CD1c-positive myeloid dendritic cell (primary cell): ENCODE data around the gene RBBP8NL.

Experiments used
- DNase-seq: peaks from one replicate; pipeline ENCODE4 v3.0.0-alpha.2; 2016; ENCODE audit errors: extremely low spot score

RBBP8NL gene, protein sequence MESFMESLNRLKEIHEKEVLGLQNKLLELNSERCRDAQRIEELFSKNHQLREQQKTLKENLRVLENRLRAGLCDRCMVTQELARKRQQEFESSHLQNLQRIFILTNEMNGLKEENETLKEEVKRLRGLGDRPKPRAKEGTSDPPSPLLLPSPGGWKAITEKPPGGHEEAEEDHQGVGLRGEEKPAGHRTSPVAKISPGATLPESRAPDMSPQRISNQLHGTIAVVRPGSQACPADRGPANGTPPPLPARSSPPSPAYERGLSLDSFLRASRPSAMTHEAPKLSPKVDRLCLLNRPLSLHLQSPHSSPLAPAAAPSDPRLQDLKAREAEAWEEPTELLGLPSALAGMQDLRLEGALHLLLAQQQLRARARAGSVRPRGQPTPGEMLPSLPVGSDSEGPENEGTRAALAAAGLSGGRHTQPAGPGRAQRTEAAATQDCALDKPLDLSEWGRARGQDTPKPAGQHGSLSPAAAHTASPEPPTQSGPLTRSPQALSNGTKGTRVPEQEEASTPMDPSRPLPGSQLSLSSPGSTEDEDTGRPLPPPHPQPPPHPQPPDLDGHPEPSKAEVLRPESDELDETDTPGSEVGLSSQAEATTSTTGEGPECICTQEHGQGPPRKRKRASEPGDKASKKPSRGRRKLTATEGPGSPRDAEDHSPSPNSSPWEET

DNA sequence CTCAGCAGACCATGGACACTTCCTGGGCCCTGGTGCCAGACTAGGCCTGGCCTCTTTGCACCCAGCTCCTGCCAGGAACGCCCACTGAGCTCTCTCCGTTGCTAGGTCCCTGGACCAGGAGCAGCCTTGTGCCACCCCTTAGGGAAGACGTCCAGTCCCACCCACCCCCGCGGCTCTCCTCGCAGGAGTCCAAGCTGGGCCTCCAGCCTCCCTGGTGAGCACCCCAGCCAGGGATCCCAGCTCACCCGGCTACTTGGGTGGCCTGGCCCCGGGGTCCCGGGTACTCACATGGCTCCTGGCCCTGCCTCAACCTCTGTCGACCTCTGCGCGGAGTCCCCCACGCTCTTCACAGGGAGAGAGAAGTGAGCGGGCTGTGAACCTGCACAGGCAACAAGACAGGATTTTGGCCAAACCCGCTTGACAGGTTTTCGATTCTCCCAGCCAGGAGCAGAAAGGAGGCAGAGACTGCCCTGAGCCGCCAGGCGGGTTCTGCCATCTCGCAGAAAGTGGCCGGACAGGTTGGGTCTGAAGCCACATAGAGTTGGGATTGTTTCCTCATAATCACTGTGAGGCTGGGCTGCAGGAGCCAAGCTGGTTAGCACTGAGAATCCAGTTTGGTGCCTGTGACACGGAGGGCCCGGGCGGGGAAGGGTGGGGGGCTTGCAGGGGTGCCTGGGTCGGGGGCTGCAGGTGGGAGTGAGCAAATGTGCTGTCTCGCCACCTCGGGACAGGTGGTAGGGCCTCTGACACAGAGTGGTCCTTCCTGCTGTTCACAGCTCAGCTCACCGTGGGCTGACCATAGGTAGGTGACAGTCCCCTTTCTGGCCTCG lies at the start of gene RBBP8NL:
Gene RBBP8NL, minus strand, starts transcription at position 368 of the 830 bp plus-strand sequence. CDS start 7,892 bp downstream, outside the sequence.
- DNase-seq: no peak

DNA sequence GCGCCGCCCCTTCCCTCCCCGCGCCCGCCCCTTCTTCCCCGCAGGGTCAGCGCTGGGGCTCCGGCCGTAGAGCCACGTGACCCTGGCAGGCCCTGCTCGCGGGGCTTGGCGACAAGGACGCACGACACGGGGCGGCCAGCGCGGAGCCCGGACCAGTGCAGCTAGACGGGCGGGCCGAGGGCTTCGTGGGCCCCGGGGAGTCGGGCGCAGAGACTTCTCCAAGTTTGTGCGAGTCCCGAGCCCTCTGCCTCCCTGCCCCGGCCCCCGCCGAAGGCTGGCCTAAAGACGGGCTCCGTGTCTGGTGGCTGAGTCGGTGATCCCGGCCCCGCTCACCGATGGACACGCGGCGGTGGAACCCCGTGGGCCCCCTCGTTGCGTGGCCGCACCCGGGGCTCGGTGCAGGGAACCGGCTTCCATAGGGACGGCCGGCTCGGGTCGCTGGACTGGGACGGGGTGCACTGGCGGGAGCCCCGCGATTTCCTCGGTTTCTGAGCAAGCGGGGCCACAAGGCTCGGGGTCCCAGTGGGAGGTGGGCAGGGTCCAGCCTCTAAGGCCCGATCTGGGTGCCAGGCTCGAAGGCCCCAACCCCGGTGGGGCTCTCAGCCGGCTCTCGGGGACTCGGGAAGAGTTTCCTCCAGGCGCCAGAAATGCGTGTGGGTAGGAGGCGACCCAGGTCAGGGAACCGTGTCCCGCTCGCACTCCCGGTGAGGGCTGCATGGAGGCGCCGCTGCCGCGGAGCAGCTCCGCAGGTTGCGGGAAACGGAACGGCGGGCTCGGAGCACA lies 48.9 kb upstream of the RBBP8NL start:
- no peak for DNase-seq

DNA sequence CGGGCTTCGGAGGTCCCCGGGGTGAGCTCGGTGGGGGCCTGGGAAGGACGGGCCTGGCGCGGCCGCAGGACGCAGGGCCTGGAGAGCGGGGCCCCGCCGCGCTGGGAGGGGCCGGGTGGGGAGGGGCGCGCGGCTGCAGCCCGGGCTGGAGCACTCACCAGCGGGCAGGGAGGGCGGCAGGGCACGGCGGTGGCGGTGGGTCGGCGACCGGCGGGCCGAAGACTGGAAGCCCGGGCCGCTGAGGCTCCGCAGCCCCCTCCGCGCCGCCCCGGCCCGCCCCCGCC lies 48.4 kb upstream of the RBBP8NL start, which contains the start of gene GATA5:
Gene GATA5, minus strand, starts transcription at position 224 of the 284 bp plus-strand sequence. CDS start 474 bp downstream, outside the sequence.
- no peak for DNase-seq

DNA sequence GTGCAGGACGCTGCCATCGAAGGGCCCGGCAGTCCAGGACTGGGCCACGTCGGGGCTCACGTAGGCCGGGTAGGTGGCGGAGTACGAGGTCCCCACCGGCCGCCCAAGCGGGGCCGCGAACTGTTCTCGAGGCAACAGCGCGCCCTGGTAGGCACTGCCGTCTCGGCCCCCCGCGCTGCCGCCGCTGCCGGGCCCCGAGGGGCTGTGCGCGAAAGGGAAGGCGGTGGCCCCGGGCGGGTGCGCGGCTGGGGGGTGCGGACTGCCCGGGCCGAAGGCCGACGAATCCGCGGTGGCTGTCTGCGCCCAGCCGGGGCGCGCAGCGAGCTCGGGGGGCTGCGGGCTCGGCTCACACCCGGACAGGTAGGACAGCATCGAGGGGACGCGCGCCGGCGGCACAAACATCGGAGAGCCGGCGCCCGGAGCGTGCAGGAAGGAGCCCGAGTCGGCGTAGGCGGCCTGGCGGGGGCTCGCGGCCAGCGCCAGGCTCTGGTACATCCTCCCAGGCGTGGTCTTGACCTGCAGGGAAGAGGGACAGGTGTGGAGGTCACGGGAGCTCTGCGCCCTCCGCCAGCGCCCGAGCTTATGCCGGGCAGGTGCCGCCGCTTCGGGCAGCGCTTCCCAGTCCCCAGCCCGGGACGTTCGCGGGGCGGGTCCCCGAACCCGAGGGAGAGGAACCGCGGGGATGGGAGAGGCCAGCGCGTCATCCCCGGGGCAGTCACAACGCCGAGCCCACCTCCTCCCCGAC lies 47.9 kb upstream of the RBBP8NL start:
- DNase-seq: no peak

DNA sequence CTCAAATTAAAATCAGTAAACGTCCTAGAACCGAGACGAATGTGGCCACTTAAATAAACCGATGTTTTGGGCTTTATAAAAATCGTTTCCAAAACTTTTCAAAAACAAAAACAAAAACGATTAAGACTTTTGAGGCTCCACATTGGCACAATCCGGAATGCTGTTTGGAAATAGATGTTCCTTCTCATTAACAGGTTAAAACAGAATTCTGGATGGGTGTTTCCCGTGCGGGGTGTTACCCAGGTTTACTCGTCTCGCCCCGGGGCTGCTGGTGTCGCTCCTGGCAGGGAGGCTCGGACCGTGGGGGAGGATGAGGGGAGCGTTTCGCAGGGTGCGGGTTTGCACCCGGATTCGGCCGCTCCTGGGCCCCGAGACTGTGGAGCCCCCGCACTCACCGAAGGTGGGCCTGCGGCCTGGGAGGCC lies 47.3 kb upstream of the RBBP8NL start:
- DNase-seq: no peak

DNA sequence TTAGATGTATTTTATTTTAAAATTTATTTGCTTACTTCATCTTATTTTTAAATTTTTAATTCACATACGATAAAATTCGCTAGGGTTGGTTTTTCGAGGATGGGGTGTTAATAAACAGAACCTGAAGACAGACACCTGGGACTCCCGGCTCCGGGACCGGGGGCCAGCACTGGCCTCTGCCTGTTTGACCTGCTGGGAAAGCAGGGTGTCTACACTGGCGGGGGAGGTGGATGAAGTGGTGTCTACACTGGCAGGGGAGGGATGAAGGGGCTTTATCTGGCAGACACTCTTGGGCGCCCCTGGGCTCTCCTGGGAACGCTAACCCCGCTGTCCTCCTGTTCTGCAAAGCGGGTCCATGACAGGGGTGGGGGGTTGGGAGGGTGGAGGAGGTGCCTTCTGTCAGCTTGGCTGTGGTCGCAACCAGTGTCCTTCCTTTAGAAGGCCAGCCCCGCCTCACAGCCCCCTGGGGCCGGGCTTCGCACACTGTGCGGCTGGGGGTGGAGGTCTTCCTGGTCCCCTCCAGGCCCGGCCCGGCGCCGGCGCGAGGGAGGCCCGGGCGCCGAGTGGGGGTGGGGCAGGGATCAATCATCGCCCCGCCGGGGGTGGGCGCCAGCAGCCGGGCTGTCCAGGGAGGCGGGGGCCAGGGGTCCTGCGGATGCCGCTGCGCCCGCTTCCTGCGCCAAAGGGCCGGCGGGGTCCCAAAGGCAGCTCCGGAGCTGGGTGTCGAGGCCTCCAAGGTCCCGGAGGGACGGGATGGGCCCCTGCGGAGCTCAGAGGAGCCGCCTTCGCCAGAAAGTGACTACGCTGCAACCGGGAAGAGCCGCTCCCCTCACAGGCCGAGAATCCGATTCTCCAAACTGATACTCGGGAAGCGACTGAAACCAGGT lies 46.6 kb upstream of the RBBP8NL start:
- no peak for DNase-seq

DNA sequence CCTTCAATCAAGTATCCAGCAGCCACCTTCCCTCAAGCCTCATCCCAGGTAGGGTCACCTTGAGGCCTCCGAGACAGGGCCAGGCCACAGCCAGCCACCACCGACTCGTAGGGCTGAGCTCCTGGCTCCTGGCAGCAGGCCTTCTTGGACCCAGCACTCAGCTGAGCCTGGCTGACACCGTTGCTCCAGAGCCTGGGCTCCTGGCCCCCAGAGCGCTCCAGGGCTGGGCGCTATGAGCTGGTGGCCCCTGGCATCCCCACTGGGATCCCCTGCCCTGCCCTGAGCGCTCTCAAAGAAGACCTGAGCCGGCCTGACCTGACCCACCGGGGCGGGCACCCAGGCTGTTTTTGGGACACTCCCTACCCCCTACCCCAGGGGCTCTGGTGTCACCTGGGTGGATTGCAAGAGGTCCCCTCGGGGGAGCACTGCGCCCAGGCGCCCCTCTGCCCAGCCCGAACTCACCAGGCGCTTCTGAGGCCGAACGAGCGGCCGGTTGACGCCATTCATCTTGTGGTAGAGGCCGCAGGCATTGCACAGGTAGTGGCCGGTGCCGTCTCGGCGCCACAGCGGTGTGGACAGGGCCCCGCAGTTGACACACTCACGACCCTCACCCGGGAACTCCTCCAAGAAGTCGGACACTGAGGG lies 45.7 kb upstream of the RBBP8NL start:
- no peak for DNase-seq

DNA sequence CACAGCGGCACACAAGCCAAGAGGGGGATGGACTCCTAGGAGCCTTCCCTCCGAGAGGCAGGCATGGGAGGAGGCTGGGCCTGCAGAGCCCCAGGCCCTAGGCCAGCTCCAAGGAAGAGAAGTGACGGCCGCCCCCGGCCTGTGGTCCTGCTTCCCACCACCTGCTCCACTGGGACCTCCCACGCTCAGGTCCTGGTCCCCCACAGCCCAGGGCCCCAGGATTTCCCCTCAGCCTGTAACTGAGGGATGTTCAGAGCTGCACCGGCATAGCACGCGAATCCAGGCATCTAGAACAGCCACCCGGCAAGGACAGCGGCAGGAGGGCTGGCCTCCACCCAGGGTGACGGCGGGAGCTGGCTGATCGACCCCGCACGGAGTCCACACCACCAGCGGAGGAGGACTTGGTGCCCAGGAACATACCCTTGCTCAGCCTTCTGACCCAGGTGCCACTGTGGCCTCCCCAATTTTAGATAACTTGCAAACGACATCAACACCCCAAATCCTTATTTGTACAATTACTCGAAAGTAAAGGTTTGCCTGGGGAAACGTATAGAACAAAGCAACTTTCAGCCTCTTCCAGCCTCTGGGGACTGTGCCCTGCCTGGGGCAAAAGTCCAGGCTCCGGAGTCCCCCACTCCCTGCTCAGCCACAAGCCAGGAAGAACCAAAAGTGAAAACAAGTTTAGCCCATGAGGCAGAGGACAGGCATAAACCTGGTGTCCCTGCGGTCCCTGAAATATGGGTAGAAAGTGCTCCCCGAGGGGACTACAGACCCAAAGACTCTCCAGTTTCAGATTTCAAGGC lies 45.0 kb upstream of the RBBP8NL start:
- no peak for DNase-seq

DNA sequence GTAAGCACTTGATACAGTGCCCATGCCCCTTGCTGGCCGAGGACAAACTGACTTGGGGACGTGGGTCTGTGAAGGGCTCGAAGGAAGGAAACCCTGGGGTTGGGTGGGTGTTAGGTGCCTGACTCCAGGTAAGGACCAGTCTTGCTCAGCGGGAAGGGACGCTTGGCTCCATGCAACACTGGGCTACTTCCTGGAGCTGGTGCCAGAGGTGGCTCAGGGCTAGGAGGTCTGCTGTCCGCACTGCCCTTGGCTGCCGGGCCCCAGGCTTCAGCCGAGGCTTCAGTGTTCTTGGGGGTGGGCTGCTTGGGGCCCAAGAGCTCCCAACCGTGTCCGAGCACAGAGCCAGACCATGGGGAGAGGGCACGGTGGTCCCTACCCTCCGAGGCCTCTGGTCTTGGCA lies 43.1 kb upstream of the RBBP8NL start:
- no peak for DNase-seq

DNA sequence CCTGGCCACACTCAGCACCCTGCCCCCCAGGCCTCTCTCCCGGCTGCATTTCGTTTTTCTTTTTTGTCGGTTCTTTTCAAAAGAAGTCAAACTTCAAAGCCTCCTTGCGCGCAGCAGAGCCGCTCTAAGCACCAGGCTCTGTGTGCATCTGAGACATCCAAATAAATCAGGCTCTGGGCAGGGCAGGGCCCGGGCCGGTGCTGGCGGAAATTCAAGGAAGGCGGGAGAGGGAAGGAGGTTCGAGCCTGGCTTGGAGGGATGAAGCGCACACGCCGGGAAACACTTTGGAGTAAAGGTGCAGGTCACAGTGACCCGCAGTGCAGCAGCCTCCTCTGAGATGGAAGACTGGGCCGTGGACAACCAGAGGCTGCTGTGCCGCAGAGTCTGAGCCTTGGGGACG lies 42.7 kb upstream of the RBBP8NL start:
- no peak for DNase-seq

DNA sequence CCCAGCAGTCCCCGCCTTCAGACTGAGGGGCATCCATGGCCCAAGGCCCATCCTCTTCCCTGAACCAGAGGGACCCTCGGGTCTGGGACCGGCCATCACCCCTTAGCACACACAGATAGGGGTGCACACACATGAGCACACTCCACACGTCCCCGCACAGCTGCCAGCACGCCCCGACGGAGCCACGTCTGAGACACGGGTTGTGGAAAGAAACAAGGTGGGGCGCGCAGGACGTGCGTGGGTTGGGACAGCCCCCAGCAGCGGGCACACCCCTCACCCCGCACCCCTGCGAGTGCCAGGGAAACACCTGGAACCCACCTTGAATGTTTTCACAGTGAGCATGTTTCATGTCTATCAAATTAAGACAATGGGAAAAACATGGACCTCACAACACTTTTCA lies 42.0 kb upstream of the RBBP8NL start:
- DNase-seq: no peak

DNA sequence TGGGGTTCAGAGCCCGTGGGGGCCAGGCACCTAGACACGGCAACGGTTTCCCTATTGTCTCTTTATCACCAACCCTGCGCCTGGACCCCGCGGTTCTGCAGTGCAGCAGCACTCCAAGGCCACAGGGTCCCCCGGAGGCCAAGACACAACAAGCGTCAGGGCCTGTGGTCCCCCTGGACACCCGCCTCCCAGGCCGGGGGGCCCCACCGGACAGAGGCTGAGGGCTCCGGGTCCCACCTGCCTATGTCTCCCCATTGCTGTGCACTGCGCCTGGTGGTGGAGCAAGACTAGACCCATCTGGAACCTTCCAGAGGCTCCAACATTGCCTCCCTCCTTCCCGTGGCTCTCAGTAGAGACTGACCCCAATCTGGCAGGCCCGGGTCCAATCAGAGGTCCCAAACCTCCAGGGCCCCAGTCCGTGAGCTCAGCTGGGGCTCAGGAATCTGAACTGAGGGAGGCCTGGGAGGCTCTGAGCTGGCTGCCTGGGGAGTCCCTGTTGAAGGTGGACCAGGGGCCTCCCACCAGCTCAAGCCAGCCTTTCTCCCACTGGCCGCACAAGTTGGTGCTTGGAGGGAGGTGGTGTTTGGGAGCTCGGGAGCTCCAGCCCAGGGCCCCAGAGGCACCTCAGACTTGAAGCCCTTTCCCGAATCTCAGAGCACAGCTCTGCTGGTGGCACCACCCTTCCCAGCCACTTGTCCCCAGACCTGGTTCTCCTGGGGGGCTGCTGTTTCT lies 39.6 kb upstream of the RBBP8NL start:
- no peak for DNase-seq

DNA sequence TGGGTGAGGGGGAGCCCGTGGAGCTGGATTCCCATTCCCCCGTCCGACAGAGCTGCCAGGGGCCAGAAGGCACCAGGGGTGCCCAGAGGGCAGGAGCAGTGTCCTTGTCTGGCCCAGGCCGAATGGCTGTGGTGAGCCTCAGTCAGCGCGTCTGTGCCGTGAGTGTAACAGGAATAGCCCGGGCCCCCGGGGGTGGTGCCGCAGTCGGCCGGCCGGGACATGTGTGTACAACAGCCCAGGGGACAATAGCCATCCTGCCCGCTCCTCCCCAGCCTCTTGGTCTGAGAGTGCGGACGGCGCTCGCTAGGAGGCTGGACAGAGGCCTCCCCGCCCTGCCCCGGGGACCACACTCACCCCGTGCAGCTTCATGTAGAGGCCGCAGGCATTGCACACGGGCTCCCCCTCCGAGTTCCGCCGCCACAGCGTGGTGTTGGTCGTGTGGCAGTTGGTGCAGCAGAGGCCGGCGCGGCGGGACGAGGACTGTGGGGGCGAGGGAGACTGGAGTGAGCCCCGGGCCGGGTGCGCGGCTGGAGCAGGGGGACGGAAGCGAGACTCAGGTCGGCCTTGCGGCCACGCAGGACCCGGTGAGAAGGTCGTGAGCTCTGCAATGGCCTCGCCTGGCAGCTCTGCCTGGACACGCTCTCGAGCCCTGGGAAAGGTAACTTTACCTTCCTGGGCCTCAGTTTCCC lies 38.9 kb upstream of the RBBP8NL start:
- no peak for DNase-seq

DNA sequence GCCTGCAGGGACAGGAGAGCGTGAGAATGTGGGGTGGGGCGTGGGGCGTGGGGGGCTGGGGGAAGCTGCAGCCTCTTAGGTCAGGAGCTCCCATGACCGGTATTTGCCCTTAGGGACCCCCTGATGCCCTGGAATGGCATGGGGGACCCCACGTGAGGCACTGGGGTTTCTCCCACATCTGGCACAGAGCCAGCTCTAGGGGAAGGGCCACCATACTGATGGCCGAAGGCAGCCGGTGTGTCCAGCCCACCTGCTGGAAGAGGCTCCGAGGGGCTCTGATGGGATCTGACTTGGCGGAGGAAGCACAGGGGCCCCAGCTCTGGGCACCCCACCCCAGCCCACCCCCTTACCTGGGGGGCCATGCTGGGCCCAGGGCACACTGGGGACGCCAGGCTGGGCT lies 37.7 kb upstream of the RBBP8NL start:
- no peak for DNase-seq

DNA sequence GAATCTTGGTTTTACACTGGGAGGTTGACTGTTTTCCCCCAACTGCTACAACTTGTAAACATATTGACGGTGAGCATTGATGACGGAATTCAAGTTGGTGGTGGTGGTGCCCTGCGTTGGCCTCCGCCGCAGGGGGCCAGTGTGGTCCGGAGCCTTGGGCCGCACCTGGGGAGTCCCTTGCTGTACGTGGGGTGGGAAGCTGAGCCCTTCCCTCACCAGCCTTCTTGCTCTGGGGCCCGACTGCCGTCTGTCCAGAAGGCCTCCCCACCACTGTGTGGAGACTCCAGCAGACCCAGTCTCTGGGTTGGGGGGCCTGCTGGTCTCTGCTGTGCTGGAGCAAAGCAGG lies 37.1 kb upstream of the RBBP8NL start:
- DNase-seq: no peak

DNA sequence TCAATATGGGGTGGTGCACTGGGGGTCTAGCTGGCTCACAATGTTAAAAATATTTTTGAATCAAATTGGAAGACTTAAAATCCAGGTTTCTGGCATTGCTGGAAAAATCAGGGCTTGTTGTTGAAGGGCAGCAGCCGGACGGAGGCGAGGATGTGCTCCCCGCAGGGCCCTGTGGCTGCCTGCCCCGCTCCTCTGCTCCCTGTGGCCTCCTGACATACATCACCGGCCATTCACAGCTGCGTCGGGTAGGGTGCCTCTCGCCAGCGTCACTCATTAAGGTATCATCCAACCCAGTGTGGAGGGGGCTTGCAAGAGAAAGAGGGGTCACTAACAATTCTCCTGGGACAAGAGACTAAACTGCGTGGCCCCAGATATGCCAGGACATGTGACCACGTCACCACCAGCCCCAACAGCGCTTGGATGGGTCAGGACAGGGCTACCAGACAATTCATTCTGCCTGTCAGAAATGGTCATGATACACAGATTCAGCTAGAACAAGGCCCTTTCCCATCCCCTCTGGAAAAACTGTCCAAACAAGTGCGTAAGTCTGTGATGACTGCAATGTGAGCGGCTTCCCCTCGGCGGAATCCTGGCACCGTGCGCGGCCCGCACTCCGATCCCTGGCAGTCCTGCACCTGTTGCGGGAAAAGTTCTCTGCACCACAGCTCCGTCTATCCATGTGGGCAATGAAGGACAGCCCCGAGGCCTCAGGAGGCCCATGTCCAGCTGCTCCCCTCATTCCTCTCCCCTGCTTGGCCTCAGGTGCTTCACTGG lies 36.5 kb upstream of the RBBP8NL start:
- no peak for DNase-seq
